ENCODE measurements around the gene HDC.

The HDC gene

DNA sequence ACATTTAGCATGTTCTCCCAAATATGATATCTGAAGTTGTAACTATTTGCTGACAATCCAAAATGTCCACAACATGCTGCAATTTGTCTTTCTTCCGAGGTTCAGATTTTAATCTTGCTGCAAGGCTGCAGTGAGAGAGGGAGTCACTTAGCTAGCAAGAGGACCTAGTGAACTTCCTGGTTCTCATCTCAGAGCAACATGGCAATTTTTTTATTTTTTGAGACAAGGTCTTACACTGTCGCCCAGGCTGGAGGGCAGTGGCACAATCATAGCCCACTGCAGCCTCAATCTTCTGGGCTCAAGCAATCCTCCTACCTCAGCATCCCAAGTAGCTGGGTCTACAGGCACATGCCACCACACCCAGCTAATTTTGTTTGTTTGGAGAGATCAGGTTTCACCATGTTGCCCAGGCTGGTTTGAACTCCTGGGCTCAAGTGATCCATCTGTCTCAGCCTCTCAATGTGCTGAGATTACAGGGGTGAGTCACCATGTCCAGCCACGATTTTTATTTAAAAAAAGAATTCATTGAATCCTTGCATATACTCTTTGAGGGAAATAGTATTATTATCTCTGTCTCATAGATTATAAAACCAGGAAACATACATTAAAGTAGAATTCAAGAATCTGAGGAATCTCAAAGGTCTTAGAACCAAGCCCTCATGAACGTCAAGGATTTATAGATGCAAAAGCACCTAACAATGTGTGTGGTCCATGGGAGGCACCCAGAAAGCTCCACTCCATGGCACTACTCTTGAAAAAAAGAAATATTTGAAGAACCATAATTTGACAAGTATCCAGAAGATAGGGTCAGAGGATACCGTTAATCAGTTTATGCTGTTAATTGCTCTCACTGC lies 9.1 kb downstream of the HDC start:
- no peak for DNase-seq (ENCODE audit: low read depth)

- DNase-seq (ENCODE audit: low read depth) = no peak
These were observed 13.0 kb downstream of the HDC start for GRCh38 chr15:50252556-50252955.

- no peak for DNase-seq (ENCODE audit: low read depth)
These were observed 13.8 kb downstream of the HDC start for GRCh38 chr15:50251638-50252182.

DNA sequence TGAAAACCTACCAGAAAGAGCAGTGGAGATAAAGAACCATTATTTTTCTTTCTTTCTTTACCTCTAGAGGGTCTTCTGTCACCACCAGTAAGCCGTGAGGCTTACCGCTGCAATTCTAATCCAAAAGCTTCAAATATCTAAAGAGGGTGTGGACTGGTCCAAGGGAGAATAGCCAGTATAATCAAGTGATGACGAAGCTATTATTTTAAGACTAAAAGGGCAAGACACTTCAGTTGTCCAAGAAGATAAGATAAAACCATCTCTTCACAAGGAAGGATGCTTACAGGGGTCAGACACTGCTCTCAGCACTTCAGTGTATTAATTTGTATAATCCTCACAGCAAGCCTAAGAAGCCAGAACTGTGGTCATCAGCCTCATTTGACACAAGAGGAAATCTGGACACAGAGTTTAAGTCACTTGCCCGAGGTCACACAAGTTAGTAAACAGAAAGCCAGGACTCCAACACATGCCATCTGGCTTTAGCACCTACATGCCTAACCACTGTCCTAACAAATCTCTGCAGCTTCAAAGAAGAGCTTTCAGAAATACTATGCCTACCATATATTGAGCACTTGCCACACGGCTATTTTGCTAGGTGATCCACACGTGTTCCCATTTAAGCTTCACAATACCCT lies 14.6 kb downstream of the HDC start:
- DNase-seq (ENCODE audit: low read depth) = no peak

DNA sequence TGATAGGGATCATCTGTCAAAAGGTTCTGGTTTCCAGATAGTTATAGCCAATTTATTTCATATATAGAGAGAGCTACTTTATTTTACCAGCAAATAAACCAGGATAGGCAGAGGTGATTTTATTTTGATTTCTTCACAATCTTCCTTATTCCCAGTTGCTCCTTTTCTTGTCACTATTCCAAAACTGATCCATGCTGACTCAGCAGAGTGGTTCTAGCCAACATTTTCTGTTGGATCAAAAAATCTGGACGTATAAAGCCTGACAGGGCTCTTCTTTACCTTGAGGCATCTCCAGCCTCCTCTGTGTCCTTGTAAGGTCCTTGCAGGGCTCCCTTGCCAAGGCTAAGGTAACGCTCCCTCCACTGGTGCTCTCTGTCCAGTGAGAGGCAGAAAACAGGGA lies 15.8 kb downstream of the HDC start:
- DNase-seq (ENCODE audit: low read depth) = no peak

DNA sequence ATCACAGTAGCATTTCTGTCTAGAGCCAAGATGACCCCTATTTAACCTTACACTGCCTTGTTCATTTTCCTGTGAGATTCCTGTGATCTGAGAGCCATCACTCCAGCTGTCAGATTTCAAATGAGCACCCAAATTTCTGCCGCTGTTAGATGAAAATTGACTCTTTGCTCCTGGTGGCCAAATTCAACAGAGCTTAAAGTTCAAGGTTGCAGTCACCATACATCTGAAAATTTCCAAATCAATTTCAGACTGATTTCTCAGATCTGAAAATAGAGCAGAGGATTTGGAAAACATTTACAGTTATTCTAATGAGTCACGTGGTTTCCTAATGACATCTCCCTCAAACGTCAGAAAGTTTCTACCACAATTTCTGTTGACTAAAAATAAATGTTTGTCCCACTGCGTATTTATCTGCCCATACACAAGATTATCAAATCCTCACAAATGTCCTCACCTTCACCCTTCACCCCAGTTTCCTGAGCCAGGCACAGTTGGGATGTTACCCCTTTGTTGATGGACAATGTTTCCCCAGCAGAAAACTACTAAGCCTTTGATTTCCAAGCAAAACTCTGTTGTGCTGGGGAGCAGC lies 16.4 kb downstream of the HDC start:
- no peak for DNase-seq (ENCODE audit: low read depth)

- no peak for DNase-seq (ENCODE audit: low read depth)
These were observed 17.5 kb downstream of the HDC start for GRCh38 chr15:50247819-50248655.

- DNase-seq (ENCODE audit: low read depth) = no peak
These were observed 18.9 kb downstream of the HDC start for GRCh38 chr15:50246631-50247030.

- no peak for DNase-seq (ENCODE audit: low read depth)
These were observed 20.4 kb downstream of the HDC start for GRCh38 chr15:50244959-50245624.

- DNase-seq (ENCODE audit: low read depth) = no peak
These were observed 21.4 kb downstream of the HDC start for GRCh38 chr15:50244153-50244552.

- DNase-seq (ENCODE audit: low read depth) = no peak
These were observed 23.7 kb downstream of the HDC start for GRCh38 chr15:50241684-50242450.

GRCh38 chr15:50238255-50238654 lies 27.3 kb downstream of the HDC start:
- no peak for DNase-seq (ENCODE audit: low read depth)

DNA sequence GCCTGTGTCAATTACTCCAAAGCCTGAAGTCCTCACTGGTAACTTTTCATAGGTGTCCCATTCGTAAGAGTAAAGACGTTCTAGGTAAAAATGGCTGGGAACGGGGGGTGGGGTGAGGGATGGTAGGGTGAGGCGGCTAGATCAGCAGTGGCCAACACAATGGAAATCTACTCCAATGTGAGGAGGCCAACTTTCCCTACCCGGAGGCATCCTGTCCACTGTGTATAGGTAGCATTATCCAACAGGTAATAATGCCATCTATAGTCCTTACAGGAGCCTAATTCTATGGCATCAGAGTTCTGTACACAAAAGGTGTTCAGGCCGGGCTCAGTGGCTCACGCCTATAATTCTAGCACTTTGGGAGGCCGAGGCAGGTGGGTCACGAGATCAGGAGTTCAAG lies 29.1 kb downstream of the HDC start:
- no peak for DNase-seq (ENCODE audit: low read depth)

DNA sequence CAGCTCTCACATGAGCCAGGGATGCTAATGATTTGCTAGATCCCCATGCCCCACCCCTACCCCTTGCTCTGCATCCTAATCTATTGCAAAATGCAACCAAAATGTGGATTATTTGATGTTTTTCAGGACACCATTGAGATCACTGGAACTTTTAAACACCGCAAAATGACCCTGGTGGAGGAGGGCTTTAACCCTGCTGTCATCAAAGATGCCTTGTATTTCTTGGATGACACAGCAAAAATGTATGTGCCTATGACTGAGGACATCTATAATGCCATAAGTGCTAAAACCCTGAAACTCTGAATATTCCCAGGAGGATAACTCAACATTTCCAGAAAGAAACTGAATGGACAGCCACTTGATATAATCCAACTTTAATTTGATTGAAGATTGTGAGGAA lies 29.7 kb downstream of the HDC start:
- no peak for DNase-seq (ENCODE audit: low read depth)

GRCh38 chr15:50234764-50235163 lies 30.8 kb downstream of the HDC start:
- no peak for DNase-seq (ENCODE audit: low read depth)

DNA sequence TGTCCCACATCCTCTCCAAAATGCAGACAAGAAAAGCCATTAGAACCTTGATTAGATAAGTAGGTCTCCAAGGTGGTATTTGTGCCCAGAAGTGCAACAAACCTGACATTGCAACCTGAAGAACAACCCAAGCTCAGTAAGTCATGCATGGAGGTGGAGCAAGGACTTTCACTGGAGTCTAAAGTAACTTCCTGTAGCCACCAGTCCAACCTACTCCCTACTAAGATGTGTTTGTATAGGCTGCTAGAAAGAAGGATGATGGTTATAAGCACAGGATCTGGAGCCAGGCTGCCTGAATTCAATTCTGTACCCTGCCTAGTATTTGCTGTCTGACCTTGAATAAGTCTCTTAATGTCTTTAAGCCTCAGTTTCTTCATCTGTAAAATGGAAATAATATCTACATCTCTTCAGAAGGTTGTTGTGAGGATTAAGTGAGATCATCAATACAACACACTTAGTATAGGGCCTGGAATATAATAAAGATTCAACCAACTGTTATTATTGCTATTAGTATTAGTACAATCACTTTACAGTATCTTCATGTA lies 32.3 kb downstream of the HDC start:
- no peak for DNase-seq (ENCODE audit: low read depth)

DNA sequence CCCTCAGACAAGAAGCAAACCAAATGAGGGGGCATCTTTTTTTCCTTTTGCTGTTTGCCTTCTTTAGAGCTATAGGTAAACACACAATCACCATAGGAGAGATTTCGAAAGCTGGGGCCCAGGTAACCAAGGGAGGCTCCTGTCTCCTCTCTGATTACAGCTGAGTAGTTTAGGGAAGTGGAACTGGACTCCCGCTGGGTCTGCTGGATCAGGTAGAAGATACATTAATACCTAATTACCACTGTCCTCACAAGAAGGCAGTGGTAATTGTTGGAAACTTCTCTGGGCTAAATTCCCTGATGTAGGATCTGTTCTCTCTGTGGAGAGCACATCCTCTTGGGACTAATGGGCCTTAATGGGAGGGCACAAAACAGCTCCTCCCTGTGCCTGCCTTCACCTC lies 32.7 kb downstream of the HDC start:
- no peak for DNase-seq (ENCODE audit: low read depth)

- DNase-seq (ENCODE audit: low read depth) = no peak
These were observed 33.8 kb downstream of the HDC start for GRCh38 chr15:50231761-50232160.

- DNase-seq (ENCODE audit: low read depth) = no peak
These were observed 36.2 kb downstream of the HDC start for GRCh38 chr15:50229336-50229735.

GRCh38 chr15:50228866-50229265 lies 36.7 kb downstream of the HDC start:
- no peak for DNase-seq (ENCODE audit: low read depth)

- no peak for DNase-seq (ENCODE audit: low read depth)
These were observed 38.5 kb downstream of the HDC start for GRCh38 chr15:50227076-50227475.

All from activated T-helper 9 cell treated with anti-CD3 and anti-CD28 coated beads, Interleukin-2, amount 50 U/mL, for 16 hours (primary cell).